Endothelial cell of umbilical vein (primary cell): ENCODE data around the gene GNAZ.
"Not testable (repeated sequence)": the region's sequence is repeated elsewhere in the genome, so short reads cannot be mapped to it uniquely, and the experiment has no call there.

Source experiments
- CTCF ChIP-seq, 2 donors: IDR thresholded peaks; 1 replicate in 1 of 2; 2 replicates in 1 of 2; pipeline ENCODE4 v1.5.1; 2011; ENCODE audit warnings: low read length in 2 of 2, mild to moderate bottlenecking in 2 of 2, moderate library complexity in 2 of 2, control low read depth in 1 of 2, inconsistent platforms in 1 of 2, low read depth in 1 of 2; ENCODE audit not compliant: insufficient read depth in 1 of 2; ENCODE audit errors: extremely low read depth in 1 of 2
- GATA2 ChIP-seq: IDR thresholded peaks from 2 replicates; pipeline ENCODE4 v1.7.0; 2011; ENCODE audit warnings: low read depth, mild to moderate bottlenecking, moderate library complexity, mixed read lengths, low read length; ENCODE audit not compliant: insufficient read length, insufficient read depth
- MAX ChIP-seq: IDR thresholded peaks from 2 replicates; pipeline ENCODE4 v1.6.1; 2011; ENCODE audit not compliant: insufficient read depth, insufficient read length
- MYC ChIP-seq: IDR thresholded peaks from one replicate; pipeline ENCODE4 v1.6.1; 2011; ENCODE audit warnings: mild to moderate bottlenecking, low read depth, low read length
- POLR2A ChIP-seq: IDR thresholded peaks from 2 replicates; pipeline ENCODE4 v1.6.1; 2012; ENCODE audit warnings: low read depth, mild to moderate bottlenecking, control low read depth, low read length

DNA sequence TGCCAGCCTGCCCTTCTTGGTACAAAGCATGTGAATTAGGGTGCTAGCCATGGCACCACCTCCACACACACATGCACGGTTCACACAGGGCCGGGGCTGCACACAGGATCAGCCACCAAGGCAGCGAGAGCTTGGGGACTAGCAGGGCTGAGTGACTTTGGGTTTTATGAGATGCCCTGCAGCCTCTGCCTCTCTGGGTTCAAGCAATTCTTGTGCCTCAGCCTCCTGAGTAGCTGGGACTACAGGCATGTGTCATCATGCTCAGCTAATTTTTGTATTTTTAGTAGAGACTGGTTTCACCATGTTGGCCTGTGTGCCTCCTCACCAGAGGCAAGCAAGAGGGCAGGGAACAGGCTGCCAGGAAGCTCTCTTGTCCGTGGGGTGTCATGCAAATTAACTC lies 66.7 kb downstream of the GNAZ start:
- TF ChIP-seq CTCF (IDR thresholded peaks at IDR 0.05; ENCODE audit: extremely low read depth in 1 of 2, insufficient read depth in 1 of 2, low read depth in 1 of 2, low read length in 2 of 2); POLR2A; MAX; GATA2; MYC: not testable (repeated sequence)
